Measurements from ENCODE around the gene RIPOR3. TPM values are rescaled to one million over a fixed set of nuclear protein-coding genes. Genes with fewer than 3 reads are reported as not detected.

Gene RIPOR3
- total and polyA plus RNA-seq, 4 donors: 4.3 to 9.9 (median 7.7) TPM

DNA sequence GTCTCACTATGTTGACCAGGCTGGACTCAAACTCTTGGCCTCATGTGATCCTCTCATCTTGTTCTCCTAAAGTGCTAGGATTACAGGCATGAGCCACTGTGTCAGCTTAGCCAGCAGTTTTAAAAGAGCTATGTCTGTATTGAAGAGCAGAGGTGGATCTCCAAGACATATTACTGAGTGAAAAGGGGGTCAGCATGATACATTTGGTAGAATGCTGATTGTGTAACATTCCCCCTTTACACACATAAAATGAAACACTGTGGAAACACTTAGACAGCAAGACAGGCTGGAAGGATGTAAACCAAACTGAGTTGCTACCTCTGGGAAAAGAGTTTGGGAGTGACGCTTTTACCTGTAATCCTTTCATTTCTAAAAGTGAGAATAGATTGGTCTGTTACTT is 1.7 kb upstream of the RIPOR3 start:
- 95 to 97% methylated on average over 1 of the region's 1 CpG for WGBS, 2 donors
- ATAC-seq (ENCODE audit: insufficient read depth, low FRiP score) (no peak), DNase-seq (no peak)
- H3K27me3 ChIP-seq (ENCODE audit: control insufficient read depth in 3 of 3, insufficient read depth in 3 of 3, low read length in 2 of 3): peaks cover 0 to 2% (median 0%) of the 10 kb centered on the region in 3 donors
- H3K27ac ChIP-seq (ENCODE audit: low read depth in 1 of 2, low read length in 1 of 2): no peak overlapping the region
- no peaks in the 10 kb centered on the region for H3K9me3 ChIP-seq (ENCODE audit: control insufficient read depth in 4 of 4, insufficient read depth in 3 of 4, low read length in 3 of 4)
- H3K36me3 ChIP-seq (ENCODE audit: control insufficient read depth in 4 of 4, insufficient read depth in 4 of 4, low read length in 4 of 4): no peaks in the 10 kb centered on the region
- no peak for TF ChIP-seq CTCF (IDR thresholded peaks at IDR 0.05; ENCODE audit: control extremely low read depth, extremely low read depth)
- no peak overlapping the region for H3K4me3 ChIP-seq
- no peak overlapping the region for H3K9ac ChIP-seq (ENCODE audit: insufficient read depth in 1 of 2, low read length in 2 of 2)
- peaks cover 0 to 36% (median 6%) of the 10 kb centered on the region in 5 donors for H3K4me1 ChIP-seq (ENCODE audit: control insufficient read depth in 5 of 5, insufficient read depth in 5 of 5, low read length in 5 of 5)

GRCh38 chr20:50692552-50692933 is 1.2 kb upstream of the RIPOR3 start:
- TF ChIP-seq CTCF (IDR thresholded peaks at IDR 0.05; ENCODE audit: control extremely low read depth, extremely low read depth): no peak
- DNase-seq: no peak

GRCh38 chr20:50691573-50692551 is 520 bp upstream of the RIPOR3 start:
- no peak for TF ChIP-seq CTCF (IDR thresholded peaks at IDR 0.05; ENCODE audit: control extremely low read depth, extremely low read depth)
- H3K27me3 ChIP-seq (ENCODE audit: control insufficient read depth in 3 of 3, insufficient read depth in 3 of 3, low read length in 2 of 3): peaks cover 0 to 2% (median 0%) of the 10 kb centered on the region in 3 donors
- H3K9me3 ChIP-seq (ENCODE audit: control insufficient read depth in 4 of 4, insufficient read depth in 3 of 4, low read length in 3 of 4): no peaks in the 10 kb centered on the region
- H3K4me1 ChIP-seq (ENCODE audit: control insufficient read depth in 5 of 5, insufficient read depth in 5 of 5, low read length in 5 of 5): peaks cover 0 to 36% (median 12%) of the 10 kb centered on the region in 5 donors
- 30 to 37% methylated on average over 23 of the region's 23 CpGs for WGBS, 2 donors
- no peak overlapping the region for H3K4me3 ChIP-seq
- no peaks in the 10 kb centered on the region for H3K36me3 ChIP-seq (ENCODE audit: control insufficient read depth in 4 of 4, insufficient read depth in 4 of 4, low read length in 4 of 4)
- ATAC-seq (ENCODE audit: insufficient read depth, low FRiP score) (no peak), DNase-seq (peak in 2 of 3 donors; percentile 53 to 58)
- H3K9ac ChIP-seq (ENCODE audit: insufficient read depth in 1 of 2, low read length in 2 of 2): peak overlapping the region in 1 of 2 donors; percentile 51
- H3K27ac ChIP-seq (ENCODE audit: low read depth in 1 of 2, low read length in 1 of 2): no peak overlapping the region

More at GRCh38 chr20:50692552-50692933, 1.2 kb upstream of the RIPOR3 start:
- no peak for ATAC-seq (ENCODE audit: insufficient read depth, low FRiP score)
- 78 to 85% methylated on average over 2 of the region's 2 CpGs for WGBS, 2 donors
- H3K27me3 ChIP-seq (ENCODE audit: control insufficient read depth in 3 of 3, insufficient read depth in 3 of 3, low read length in 2 of 3): peaks cover 0 to 2% (median 0%) of the 10 kb centered on the region in 3 donors
- no peak overlapping the region for H3K9ac ChIP-seq (ENCODE audit: insufficient read depth in 1 of 2, low read length in 2 of 2)
- peaks cover 0 to 36% (median 6%) of the 10 kb centered on the region in 5 donors for H3K4me1 ChIP-seq (ENCODE audit: control insufficient read depth in 5 of 5, insufficient read depth in 5 of 5, low read length in 5 of 5)
- H3K27ac ChIP-seq (ENCODE audit: low read depth in 1 of 2, low read length in 1 of 2): no peak overlapping the region
- no peaks in the 10 kb centered on the region for H3K36me3 ChIP-seq (ENCODE audit: control insufficient read depth in 4 of 4, insufficient read depth in 4 of 4, low read length in 4 of 4)
- H3K4me3 ChIP-seq: no peak overlapping the region
- H3K9me3 ChIP-seq (ENCODE audit: control insufficient read depth in 4 of 4, insufficient read depth in 3 of 4, low read length in 3 of 4): no peaks in the 10 kb centered on the region

Measured in lung (tissue), 12 donors.